IPS DF 19.7 (cell line): Measurements from ENCODE around the gene TALDO1.

Experiments used
- DNase-seq: peaks from one replicate; pipeline ENCODE4 v3.0.0-alpha.2; 2013; ENCODE audit warnings: low read depth, low spot score

Gene TALDO1

GRCh38 chr11:799641-800316 is 52.5 kb downstream of the TALDO1 start:
- no peak for DNase-seq

- DNase-seq, result no peak
Measured at GRCh38 chr11:800473-800872, 53.2 kb downstream of the TALDO1 start.

GRCh38 chr11:801097-801780 is 54.0 kb downstream of the TALDO1 start:
- no peak for DNase-seq

GRCh38 chr11:802018-802617 is 54.9 kb downstream of the TALDO1 start:
- no peak for DNase-seq

- no peak for DNase-seq
Measured at GRCh38 chr11:802693-803466, 55.6 kb downstream of the TALDO1 start.

GRCh38 chr11:803467-803742 is 56.1 kb downstream of the TALDO1 start:
- no peak for DNase-seq

- no peak for DNase-seq
Measured at GRCh38 chr11:803770-804598, 56.7 kb downstream of the TALDO1 start.

- DNase-seq, result no peak
Measured at GRCh38 chr11:804599-804964, 57.3 kb downstream of the TALDO1 start.

- no peak for DNase-seq
Measured at GRCh38 chr11:808427-809286, 61.4 kb downstream of the TALDO1 start.

GRCh38 chr11:809287-810039 is 62.2 kb downstream of the TALDO1 start, which contains the start of gene RPLP2:
RPLP2 (plus strand) TSS chr11:809967; CDS start chr11:810235, 268 bp downstream.
- DNase-seq, result peak; percentile 78

GRCh38 chr11:810040-810567 is 62.8 kb downstream of the TALDO1 start:
- DNase-seq, result no peak

GRCh38 chr11:811446-812245 is 64.4 kb downstream of the TALDO1 start:
- DNase-seq, result no peak

- DNase-seq, result no peak
Measured at GRCh38 chr11:812390-812789, 65.1 kb downstream of the TALDO1 start.

- DNase-seq, result no peak
Measured at GRCh38 chr11:813072-813455, 65.8 kb downstream of the TALDO1 start.

GRCh38 chr11:813456-814096 is 66.3 kb downstream of the TALDO1 start:
- no peak for DNase-seq
